Ammon's horn (tissue), 1 donor: ENCODE data around the gene CFAP299.

ENCODE experiments used
- DNase-seq: peaks from one replicate; pipeline ENCODE4 v3.0.0-alpha.2; 2016; ENCODE audit warnings: low spot score

CFAP299 gene

GRCh38 chr4:80452055-80452454 is 116.5 kb downstream of the CFAP299 start:
- DNase-seq, result no peak

GRCh38 chr4:80452768-80453167 is 117.2 kb downstream of the CFAP299 start:
- no peak for DNase-seq

GRCh38 chr4:80454040-80454439 is 118.5 kb downstream of the CFAP299 start:
- no peak for DNase-seq

- DNase-seq, result no peak
Observed at GRCh38 chr4:80454556-80454955, 119.0 kb downstream of the CFAP299 start.

GRCh38 chr4:80459918-80460473 is 124.5 kb downstream of the CFAP299 start:
- no peak for DNase-seq

GRCh38 chr4:80461412-80461811 is 125.9 kb downstream of the CFAP299 start:
- no peak for DNase-seq

GRCh38 chr4:80462621-80463091 is 127.1 kb downstream of the CFAP299 start:
- no peak for DNase-seq

- DNase-seq, result no peak
Observed at GRCh38 chr4:80463509-80463908, 128.0 kb downstream of the CFAP299 start.

GRCh38 chr4:80465238-80465637 is 129.7 kb downstream of the CFAP299 start:
- no peak for DNase-seq

- DNase-seq, result no peak
Observed at GRCh38 chr4:80465736-80466135, 130.2 kb downstream of the CFAP299 start.

- DNase-seq, result no peak
Observed at GRCh38 chr4:80466618-80467017, 131.1 kb downstream of the CFAP299 start.

GRCh38 chr4:80471756-80472155 is 136.2 kb downstream of the CFAP299 start:
- no peak for DNase-seq

GRCh38 chr4:80475236-80475635 is 139.7 kb downstream of the CFAP299 start:
- no peak for DNase-seq

- no peak for DNase-seq
Observed at GRCh38 chr4:80475798-80476197, 140.3 kb downstream of the CFAP299 start.

GRCh38 chr4:80484712-80485111 is 149.2 kb downstream of the CFAP299 start:
- DNase-seq, result no peak

GRCh38 chr4:80486603-80487002 is 151.1 kb downstream of the CFAP299 start:
- DNase-seq, result no peak

GRCh38 chr4:80489798-80490197 is 154.3 kb downstream of the CFAP299 start:
- DNase-seq, result no peak

GRCh38 chr4:80492761-80493160 is 157.2 kb downstream of the CFAP299 start:
- DNase-seq, result no peak

GRCh38 chr4:80495865-80496264 is 160.3 kb downstream of the CFAP299 start:
- DNase-seq, result no peak

GRCh38 chr4:80498725-80499124 is 163.2 kb downstream of the CFAP299 start:
- DNase-seq, result no peak

- no peak for DNase-seq
Observed at GRCh38 chr4:80500613-80501012, 165.1 kb downstream of the CFAP299 start.

- DNase-seq, result no peak
Observed at GRCh38 chr4:80507077-80507476, 171.5 kb downstream of the CFAP299 start.

GRCh38 chr4:80507507-80507906 is 172.0 kb downstream of the CFAP299 start:
- no peak for DNase-seq

GRCh38 chr4:80515496-80515895 is 180.0 kb downstream of the CFAP299 start:
- DNase-seq, result no peak

- DNase-seq, result no peak
Observed at GRCh38 chr4:80521438-80521837, 185.9 kb downstream of the CFAP299 start.
